Stimulated activated CD8-positive, alpha-beta memory T cell treated with anti-CD3 and anti-CD28 coated beads, Interleukin-15, amount 100 ng/mL, for 1 hour (primary cell): ENCODE results near the gene NCOA4.
A peak's percentile ranks its signal among the peaks of the same experiment; 100 is the strongest.
"Not testable (repeated sequence)": the region's sequence is repeated elsewhere in the genome, so short reads cannot be mapped to it uniquely, and the experiment has no call there.

Experiments used
- DNase-seq: peaks from one replicate; pipeline ENCODE4 v3.0.0-alpha.2; 2020; ENCODE audit warnings: low read depth

NCOA4 gene

GRCh38 chr10:45983538-45984186 is 46.8 kb downstream of the NCOA4 start:
- DNase-seq: not testable (repeated sequence)

DNA sequence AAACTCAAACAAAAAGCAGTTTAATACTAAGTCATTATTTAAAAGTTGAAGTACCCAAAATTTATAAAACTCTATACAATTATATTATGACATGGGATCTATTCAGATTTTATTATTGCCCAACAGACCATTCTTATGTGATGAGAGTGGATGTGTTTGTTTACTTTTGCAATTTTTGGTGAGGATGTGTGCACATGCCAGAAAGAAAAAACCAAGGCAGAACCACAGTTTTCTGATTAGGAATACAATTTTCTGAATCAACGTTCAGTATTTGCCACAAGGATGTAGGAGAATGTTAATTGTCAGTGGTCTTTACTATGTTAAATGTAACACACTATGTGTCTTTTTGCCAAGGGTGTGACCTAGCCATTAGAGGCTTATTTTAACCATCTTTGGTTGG is 49.1 kb downstream of the NCOA4 start:
- DNase-seq: not testable (repeated sequence)

DNA sequence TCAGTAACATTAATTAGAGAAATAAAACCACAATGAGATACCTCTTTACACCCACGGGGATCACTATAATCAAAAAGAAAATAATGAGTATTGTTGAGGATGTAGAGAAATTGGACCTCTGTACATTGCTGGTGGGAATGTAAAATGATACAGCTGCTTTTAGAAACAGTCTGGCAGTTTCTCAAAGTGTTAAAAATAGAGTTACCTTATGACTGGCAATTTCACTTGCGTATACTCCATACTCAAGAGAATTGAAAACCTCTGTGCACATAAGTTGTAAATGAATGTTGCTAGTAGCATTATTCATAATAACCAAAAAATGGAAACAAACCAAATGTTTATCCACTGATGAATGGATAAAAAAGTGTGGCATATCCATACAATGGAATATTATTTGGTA is 51.9 kb downstream of the NCOA4 start:
- not testable (repeated sequence) for DNase-seq

GRCh38 chr10:45974041-45974440 is 56.4 kb downstream of the NCOA4 start:
- DNase-seq: not testable (repeated sequence)

- not testable (repeated sequence) for DNase-seq
Observed at GRCh38 chr10:45972813-45973169, 57.6 kb downstream of the NCOA4 start.

DNA sequence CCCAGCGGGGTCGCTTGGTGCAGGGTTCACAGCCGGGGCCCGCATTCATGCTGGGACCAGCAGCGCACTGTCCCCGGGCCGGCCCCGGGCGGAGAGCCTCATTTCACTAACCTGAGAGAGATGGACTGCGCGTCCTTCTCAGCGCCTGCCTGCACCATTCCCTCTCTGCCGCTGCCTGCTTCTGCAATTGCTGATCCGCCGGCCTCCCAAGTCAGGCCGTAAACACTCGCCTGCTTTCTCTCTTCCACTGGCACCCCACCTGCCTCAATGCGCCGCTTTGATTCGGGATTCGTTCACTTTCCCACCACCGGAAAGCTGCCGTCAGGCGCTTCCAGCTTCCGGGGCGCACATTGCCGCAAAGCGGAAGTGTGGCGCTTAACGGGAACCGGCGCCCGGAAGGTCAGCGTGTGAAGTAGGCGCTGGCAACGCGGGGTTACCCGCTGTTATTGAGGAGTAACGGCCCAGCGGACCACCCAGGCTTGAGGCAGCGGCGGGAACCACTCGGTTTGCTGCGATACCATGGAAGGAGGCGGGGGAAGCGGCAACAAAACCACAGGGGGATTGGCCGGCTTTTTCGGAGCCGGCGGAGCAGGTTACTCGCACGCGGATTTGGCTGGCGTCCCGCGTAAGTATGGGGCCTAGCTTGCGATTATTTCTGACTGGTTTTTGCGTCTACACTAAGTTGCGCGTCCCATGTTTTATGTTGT is 58.2 kb downstream of the NCOA4 start, which contains the start of gene TIMM23:
TSS of gene TIMM23 (plus strand) at position 384 of the 707 bp plus-strand sequence. CDS start at position 520, 136 bp downstream.
- peak; percentile 75 for DNase-seq

- not testable (repeated sequence) for DNase-seq
Observed at GRCh38 chr10:45971742-45972105, 58.7 kb downstream of the NCOA4 start.

GRCh38 chr10:45971019-45971418 is 59.4 kb downstream of the NCOA4 start:
- not testable (repeated sequence) for DNase-seq

GRCh38 chr10:45962686-45963452 is 67.6 kb downstream of the NCOA4 start:
- not testable (repeated sequence) for DNase-seq

DNA sequence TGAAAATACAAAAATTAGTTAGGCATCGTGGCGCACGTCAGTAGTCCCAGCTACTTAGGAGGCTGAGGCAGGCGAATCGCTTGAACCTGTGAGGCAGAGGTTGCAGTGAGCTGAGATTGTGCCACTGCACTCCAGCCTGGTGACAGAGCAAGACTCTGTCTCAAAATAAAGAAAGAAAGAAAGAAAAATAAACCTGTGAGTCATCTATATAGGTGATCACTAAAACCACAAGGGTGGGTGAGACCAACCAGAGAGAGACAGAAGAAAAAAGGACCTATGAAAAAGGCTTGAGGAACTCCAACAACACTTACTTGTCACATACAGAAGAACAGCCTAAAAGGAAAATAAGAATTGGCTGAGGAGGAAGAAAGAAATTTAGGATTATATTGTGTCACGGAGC is 72.5 kb downstream of the NCOA4 start:
- DNase-seq: not testable (repeated sequence)

- not testable (repeated sequence) for DNase-seq
Observed at GRCh38 chr10:45956634-45957033, 73.8 kb downstream of the NCOA4 start.
